ENCODE data around the gene RAB27A. TPM values are rescaled to one million over a fixed set of nuclear protein-coding genes. Genes with fewer than 3 reads are reported as not detected.

RAB27A gene
- total and polyA plus RNA-seq, 2 experiments from 2014 or later: 3.2 to 5.8 TPM

- TF ChIP-seq ZNF462 (CRISPR knock-in tag; IDR thresholded peaks at IDR 0.05) (no peak), POLR2AphosphoS5 (IDR thresholded peaks at IDR 0.05; ENCODE audit: low read depth) (no peak), ETS1 (IDR thresholded peaks at IDR 0.05) (no peak), JUNB (IDR thresholded peaks at IDR 0.05; ENCODE audit: unreplicated experiment) (no peak), NANOG (IDR thresholded peaks at IDR 0.05; ENCODE audit: borderline replicate concordance) (no peak)
Measured at GRCh38 chr15:55237219-55238130, 52.1 kb downstream of the RAB27A start (continued).

GRCh38 chr15:55235546-55236036 is 54.0 kb downstream of the RAB27A start:
- H3K4me1 Mint-ChIP-seq: no peaks in the 10 kb centered on the region; the same call in 2 of the 3 replicates
- DNase-seq (ENCODE audit: low spot score) (no peak), ATAC-seq (no peak)
- Histone ChIP-seq H3K27ac (ENCODE audit: low read depth) (no peak overlapping the region), H3K4me2 (no peak overlapping the region), H3K36me3 (ENCODE audit: insufficient read depth) (no peaks in the 10 kb centered on the region), H3K27me3 (ENCODE audit: insufficient read depth) (no peaks in the 10 kb centered on the region), H2AFZ (no peak overlapping the region), H3F3A (replicated peaks; ENCODE audit: low read depth) (no peaks in the 10 kb centered on the region), H3K9me2 (ENCODE audit: insufficient read depth) (no peaks in the 10 kb centered on the region), H3K4me3 (no peak overlapping the region), H3K79me2 (replicated peaks; ENCODE audit: insufficient read depth) (no peaks in the 10 kb centered on the region), H3K4me1 (ENCODE audit: insufficient read depth) (no peaks in the 10 kb centered on the region), H4K20me1 (replicated peaks; ENCODE audit: insufficient read depth) (no peaks in the 10 kb centered on the region)
- no peak overlapping the region for H3K4me3 Mint-ChIP-seq
- TF ChIP-seq REST (IDR thresholded peaks at IDR 0.05; ENCODE audit: unreplicated experiment) (no peak), STAT1 (IDR thresholded peaks at IDR 0.05; ENCODE audit: unreplicated experiment) (no peak), JUNB (IDR thresholded peaks at IDR 0.05; ENCODE audit: unreplicated experiment) (no peak)
- no peaks in the 10 kb centered on the region for H3K36me3 Mint-ChIP-seq (ENCODE audit: low read depth)
- no peak overlapping the region for H3K27ac Mint-ChIP-seq
- H3K9me3 Mint-ChIP-seq: no peaks in the 10 kb centered on the region
- no peaks in the 10 kb centered on the region for H3K27me3 Mint-ChIP-seq (ENCODE audit: insufficient read depth, low read depth, poor library complexity)
